Activated CD4-positive, alpha-beta T cell treated with anti-CD3 and anti-CD28 coated beads for 24 hours (primary cell): ENCODE results near the gene VANGL2.

ENCODE experiments used
- DNase-seq, 2 donors: peaks; one replicate each; pipeline ENCODE4 v3.0.0-alpha.2; 2020; ENCODE audit warnings: low read depth in 2 of 2

Gene VANGL2

GRCh38 chr1:160459687-160460086, 59.3 kb downstream of the VANGL2 start:
- DNase-seq, result no peak

GRCh38 chr1:160460214-160460642, 59.9 kb downstream of the VANGL2 start:
- DNase-seq, result no peak

- DNase-seq, result no peak
Measured at GRCh38 chr1:160460683-160461287, 60.4 kb downstream of the VANGL2 start.

GRCh38 chr1:160465123-160465522, 64.8 kb downstream of the VANGL2 start:
- DNase-seq, result no peak

- no peak for DNase-seq
Measured at GRCh38 chr1:160466961-160467360, 66.6 kb downstream of the VANGL2 start.

GRCh38 chr1:160467576-160467975, 67.2 kb downstream of the VANGL2 start:
- DNase-seq, result no peak

GRCh38 chr1:160471253-160471652, 70.9 kb downstream of the VANGL2 start:
- no peak for DNase-seq

GRCh38 chr1:160472112-160472511, 71.7 kb downstream of the VANGL2 start:
- no peak for DNase-seq

GRCh38 chr1:160474392-160475242, 74.3 kb downstream of the VANGL2 start:
- DNase-seq, result no peak
